ENCODE results near the gene MYO5A. TPM values are rescaled to one million over a fixed set of nuclear protein-coding genes. Genes with fewer than 3 reads are reported as not detected.

MYO5A gene
- total and polyA plus RNA-seq, 10 of the 15 experiments (the other 5 are each of a cell fraction or from before 2014, with no cell fraction given): 4.2 to 42.9 (median 31.1) TPM

DNA sequence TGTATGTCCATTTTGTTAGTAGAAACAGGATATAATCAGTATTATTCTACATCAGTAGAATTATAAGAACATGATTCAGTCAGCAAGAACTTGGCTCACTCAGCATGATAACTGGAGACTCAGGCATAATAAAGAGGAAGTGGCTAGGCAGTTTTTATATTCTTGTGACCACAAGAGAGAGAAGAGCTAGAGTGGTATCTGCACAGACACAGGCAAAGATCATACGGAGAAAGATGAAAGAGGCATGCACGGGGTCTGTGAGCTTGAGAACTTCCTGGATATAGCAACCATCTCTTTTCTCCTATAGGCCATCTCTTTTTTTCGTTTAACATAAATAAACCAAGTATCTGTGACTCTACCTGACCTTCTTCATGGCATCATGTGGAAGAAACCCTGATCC lies 46.8 kb downstream of the MYO5A start (continued):
- 0 out of 2 replicates have a peak, but pooled peaks have one; percentile 46 for TF ChIP-seq FOXM1 (IDR thresholded peaks at IDR 0.05; ENCODE audit: low read depth, low read length)
- TF ChIP-seq, protein P1, sequence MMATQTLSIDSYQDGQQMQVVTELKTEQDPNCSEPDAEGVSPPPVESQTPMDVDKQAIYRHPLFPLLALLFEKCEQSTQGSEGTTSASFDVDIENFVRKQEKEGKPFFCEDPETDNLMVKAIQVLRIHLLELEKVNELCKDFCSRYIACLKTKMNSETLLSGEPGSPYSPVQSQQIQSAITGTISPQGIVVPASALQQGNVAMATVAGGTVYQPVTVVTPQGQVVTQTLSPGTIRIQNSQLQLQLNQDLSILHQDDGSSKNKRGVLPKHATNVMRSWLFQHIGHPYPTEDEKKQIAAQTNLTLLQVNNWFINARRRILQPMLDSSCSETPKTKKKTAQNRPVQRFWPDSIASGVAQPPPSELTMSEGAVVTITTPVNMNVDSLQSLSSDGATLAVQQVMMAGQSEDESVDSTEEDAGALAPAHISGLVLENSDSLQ (IDR thresholded peaks at IDR 0.05): no peak
- 0 out of 2 replicates have a peak, but pooled peaks have one; percentile 10 for TF ChIP-seq ZNF24 (IDR thresholded peaks at IDR 0.05)
- TF ChIP-seq ZNF207 (IDR thresholded peaks at IDR 0.05; ENCODE audit: borderline replicate concordance): no peak
- no peak for TF ChIP-seq HCFC1 (IDR thresholded peaks at IDR 0.05; ENCODE audit: low read length)
- no peak for TF ChIP-seq NR2C2 (IDR thresholded peaks at IDR 0.05; ENCODE audit: borderline replicate concordance, control insufficient read depth, insufficient read length, low read depth)
- TF ChIP-seq, protein P2, sequence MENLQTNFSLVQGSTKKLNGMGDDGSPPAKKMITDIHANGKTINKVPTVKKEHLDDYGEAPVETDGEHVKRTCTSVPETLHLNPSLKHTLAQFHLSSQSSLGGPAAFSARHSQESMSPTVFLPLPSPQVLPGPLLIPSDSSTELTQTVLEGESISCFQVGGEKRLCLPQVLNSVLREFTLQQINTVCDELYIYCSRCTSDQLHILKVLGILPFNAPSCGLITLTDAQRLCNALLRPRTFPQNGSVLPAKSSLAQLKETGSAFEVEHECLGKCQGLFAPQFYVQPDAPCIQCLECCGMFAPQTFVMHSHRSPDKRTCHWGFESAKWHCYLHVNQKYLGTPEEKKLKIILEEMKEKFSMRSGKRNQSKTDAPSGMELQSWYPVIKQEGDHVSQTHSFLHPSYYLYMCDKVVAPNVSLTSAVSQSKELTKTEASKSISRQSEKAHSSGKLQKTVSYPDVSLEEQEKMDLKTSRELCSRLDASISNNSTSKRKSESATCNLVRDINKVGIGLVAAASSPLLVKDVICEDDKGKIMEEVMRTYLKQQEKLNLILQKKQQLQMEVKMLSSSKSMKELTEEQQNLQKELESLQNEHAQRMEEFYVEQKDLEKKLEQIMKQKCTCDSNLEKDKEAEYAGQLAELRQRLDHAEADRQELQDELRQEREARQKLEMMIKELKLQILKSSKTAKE (IDR thresholded peaks at IDR 0.05; ENCODE audit: low read depth, poor library complexity, severe bottlenecking): peak; percentile 64
- no peak for TF ChIP-seq ESRRA (IDR thresholded peaks at IDR 0.05; ENCODE audit: low read length)

DNA sequence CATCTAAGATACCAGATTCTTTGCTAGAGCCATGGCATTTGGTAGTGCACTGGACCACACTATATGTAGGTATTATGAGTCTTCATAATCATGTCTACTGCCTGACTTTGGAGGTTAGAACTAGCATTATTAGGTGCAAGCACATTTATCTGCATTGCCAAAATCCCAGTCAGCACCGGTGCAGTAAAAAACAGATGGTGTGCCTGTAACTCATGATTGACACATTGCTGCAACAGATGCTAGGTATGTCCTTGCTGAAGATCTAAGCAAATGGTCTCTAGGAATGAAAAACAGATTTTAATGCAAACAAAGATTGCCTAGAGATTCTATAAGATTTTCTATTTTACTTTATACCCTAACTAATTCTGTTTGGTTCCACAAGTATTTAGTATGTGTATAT lies 47.7 kb downstream of the MYO5A start:
- FAIRE-seq (no peak), DNase-seq (ENCODE audit: low read depth, low spot score) (no peak), ATAC-seq (no peak)
- 96% methylated on average over 1 of the region's 1 CpG for WGBS (ENCODE audit: insufficient coverage, insufficient replicate concordance, low lambda C conversion rate, missing lambda C conversion rate)
- Histone ChIP-seq H3K27me3 (replicated peaks in 1 of 2; ENCODE audit: control insufficient read depth in 2 of 2, insufficient read depth in 2 of 2, low read length in 1 of 2) (no peaks in the 10 kb centered on the region), H3K4me2 (ENCODE audit: control insufficient read depth, insufficient read depth) (no peak overlapping the region), H4K20me1 (ENCODE audit: control insufficient read depth, insufficient read depth) (no peaks in the 10 kb centered on the region), H3K9me3 (replicated peaks; ENCODE audit: control insufficient read depth, insufficient read depth, low read length) (no peaks in the 10 kb centered on the region; the same call in 2 of the 3 replicates), H3K27ac (ENCODE audit: control insufficient read depth, insufficient read depth) (no peak overlapping the region), H3K4me3 (no peak overlapping the region), H3K9ac (ENCODE audit: control insufficient read depth, insufficient read depth, low read length) (no peak overlapping the region), H3K36me3 (ENCODE audit: control insufficient read depth in 2 of 2, insufficient read depth in 2 of 2, low read length in 1 of 2) (no peaks in the 10 kb centered on the region), H3K4me1 (ENCODE audit: control insufficient read depth, insufficient read depth, low read length) (peaks cover 36% of the 10 kb centered on the region), H3K79me2 (ENCODE audit: control insufficient read depth, insufficient read depth, low read length) (peaks cover 8% of the 10 kb centered on the region), H2AFZ (ENCODE audit: control insufficient read depth, low read depth, low read length) (no peak overlapping the region)
- TF ChIP-seq, protein P3, sequence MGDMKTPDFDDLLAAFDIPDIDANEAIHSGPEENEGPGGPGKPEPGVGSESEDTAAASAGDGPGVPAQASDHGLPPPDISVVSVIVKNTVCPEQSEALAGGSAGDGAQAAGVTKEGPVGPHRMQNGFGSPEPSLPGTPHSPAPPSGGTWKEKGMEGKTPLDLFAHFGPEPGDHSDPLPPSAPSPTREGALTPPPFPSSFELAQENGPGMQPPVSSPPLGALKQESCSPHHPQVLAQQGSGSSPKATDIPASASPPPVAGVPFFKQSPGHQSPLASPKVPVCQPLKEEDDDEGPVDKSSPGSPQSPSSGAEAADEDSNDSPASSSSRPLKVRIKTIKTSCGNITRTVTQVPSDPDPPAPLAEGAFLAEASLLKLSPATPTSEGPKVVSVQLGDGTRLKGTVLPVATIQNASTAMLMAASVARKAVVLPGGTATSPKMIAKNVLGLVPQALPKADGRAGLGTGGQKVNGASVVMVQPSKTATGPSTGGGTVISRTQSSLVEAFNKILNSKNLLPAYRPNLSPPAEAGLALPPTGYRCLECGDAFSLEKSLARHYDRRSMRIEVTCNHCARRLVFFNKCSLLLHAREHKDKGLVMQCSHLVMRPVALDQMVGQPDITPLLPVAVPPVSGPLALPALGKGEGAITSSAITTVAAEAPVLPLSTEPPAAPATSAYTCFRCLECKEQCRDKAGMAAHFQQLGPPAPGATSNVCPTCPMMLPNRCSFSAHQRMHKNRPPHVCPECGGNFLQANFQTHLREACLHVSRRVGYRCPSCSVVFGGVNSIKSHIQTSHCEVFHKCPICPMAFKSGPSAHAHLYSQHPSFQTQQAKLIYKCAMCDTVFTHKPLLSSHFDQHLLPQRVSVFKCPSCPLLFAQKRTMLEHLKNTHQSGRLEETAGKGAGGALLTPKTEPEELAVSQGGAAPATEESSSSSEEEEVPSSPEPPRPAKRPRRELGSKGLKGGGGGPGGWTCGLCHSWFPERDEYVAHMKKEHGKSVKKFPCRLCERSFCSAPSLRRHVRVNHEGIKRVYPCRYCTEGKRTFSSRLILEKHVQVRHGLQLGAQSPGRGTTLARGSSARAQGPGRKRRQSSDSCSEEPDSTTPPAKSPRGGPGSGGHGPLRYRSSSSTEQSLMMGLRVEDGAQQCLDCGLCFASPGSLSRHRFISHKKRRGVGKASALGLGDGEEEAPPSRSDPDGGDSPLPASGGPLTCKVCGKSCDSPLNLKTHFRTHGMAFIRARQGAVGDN (IDR thresholded peaks at IDR 0.05): no peak
- TF ChIP-seq, protein P1 (IDR thresholded peaks at IDR 0.05): peak; percentile 40; the same call in 1 of the 2 replicates
- TF ChIP-seq, protein P4, sequence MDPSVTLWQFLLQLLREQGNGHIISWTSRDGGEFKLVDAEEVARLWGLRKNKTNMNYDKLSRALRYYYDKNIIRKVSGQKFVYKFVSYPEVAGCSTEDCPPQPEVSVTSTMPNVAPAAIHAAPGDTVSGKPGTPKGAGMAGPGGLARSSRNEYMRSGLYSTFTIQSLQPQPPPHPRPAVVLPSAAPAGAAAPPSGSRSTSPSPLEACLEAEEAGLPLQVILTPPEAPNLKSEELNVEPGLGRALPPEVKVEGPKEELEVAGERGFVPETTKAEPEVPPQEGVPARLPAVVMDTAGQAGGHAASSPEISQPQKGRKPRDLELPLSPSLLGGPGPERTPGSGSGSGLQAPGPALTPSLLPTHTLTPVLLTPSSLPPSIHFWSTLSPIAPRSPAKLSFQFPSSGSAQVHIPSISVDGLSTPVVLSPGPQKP (IDR thresholded peaks at IDR 0.05; ENCODE audit: low read depth, low read length): no peak
- intact Hi-C loops (cut with micrococcal nuclease; ENCODE audit: unreplicated experiment): no loop called here
- SMC1A ChIA-PET (ENCODE audit: uncharacterized antibody, unreplicated experiment): interaction anchor here (0.5 to 3.3 kb wide), 10 partner anchors 10 to 203 kb away, joined by 3 to 21 read pairs (median 3); no protein-coding TSS in a partner anchor
- in situ Hi-C loops (cut with MboI): no loop called here
- RAD21 ChIA-PET (ENCODE audit: unreplicated experiment): interaction anchor here (1.2 to 2.6 kb wide), 2 partner anchors 15 to 150 kb away, joined by 4 to 9 read pairs; no protein-coding TSS in a partner anchor
- CTCF ChIA-PET: interaction anchor here (0.7 to 2.1 kb wide), 5 partner anchors 14 to 253 kb away, joined by 3 to 13 read pairs (median 4); no protein-coding TSS in a partner anchor
- no TSS peak for BruUV-seq (replicated peaks)
- POLR2A ChIA-PET: no interaction called here
